OCI-LY1 (cell line): ENCODE data around the gene RCAN2.

Experiments used
- H2AFZ ChIP-seq: fragments of 200-600 bp; sonication (generic), shearing (Covaris generic); 2 replicates; pipeline ENCODE4 v1.6.0; 2014; ENCODE audit warnings: antibody characterized with exemption, mild to moderate bottlenecking, low read length
- H3F3A ChIP-seq: fragments of 200-600 bp; sonication (generic), shearing (Covaris generic); 2 replicates; pipeline ENCODE4 v1.6.0; 2014; ENCODE audit warnings: mild to moderate bottlenecking, antibody characterized with exemption, low read length, moderate library complexity; ENCODE audit not compliant: insufficient read depth
- H3K27ac ChIP-seq: fragments of 200-600 bp; sonication (generic); 2 replicates; pipeline ENCODE4 v1.5.1; 2014; ENCODE audit warnings: low read length, mixed run types, mild to moderate bottlenecking, low read depth; ENCODE audit not compliant: poor library complexity, severe bottlenecking
- H3K27me3 ChIP-seq: fragments of 200-600 bp; sonication (generic); 2 replicates; pipeline ENCODE4 v1.6.0; 2014; ENCODE audit warnings: antibody characterized with exemption, mild to moderate bottlenecking, low read length, moderate library complexity; ENCODE audit not compliant: insufficient read depth
- H3K36me3 ChIP-seq: fragments of 200-600 bp; sonication (generic); 2 replicates; pipeline ENCODE4 v1.6.1; 2014; ENCODE audit warnings: mild to moderate bottlenecking, antibody characterized with exemption, low read length, moderate library complexity, mixed read lengths; ENCODE audit not compliant: insufficient read depth
- H3K4me1 ChIP-seq: fragments of 200-600 bp; sonication (generic); 2 replicates; pipeline ENCODE4 v1.5.1; 2014; ENCODE audit warnings: mild to moderate bottlenecking, low read length, moderate library complexity; ENCODE audit not compliant: insufficient read depth, severe bottlenecking
- H3K4me2 ChIP-seq: fragments of 200-600 bp; sonication (generic), shearing (Covaris generic); 2 replicates; pipeline ENCODE4 v1.6.1; 2014; ENCODE audit warnings: low read length
- H3K4me3 ChIP-seq: fragments of 200-600 bp; sonication (generic); 2 replicates; pipeline ENCODE4 v1.5.1; 2014; ENCODE audit warnings: low read length, low read depth, mild to moderate bottlenecking, mixed read lengths; ENCODE audit not compliant: poor library complexity, severe bottlenecking
- H3K79me2 ChIP-seq: fragments of 200-600 bp; shearing (Covaris generic); 2 replicates; pipeline ENCODE4 v1.6.1; 2016; ENCODE audit warnings: mixed run types, low read length, mixed read lengths; ENCODE audit not compliant: insufficient read depth
- H3K9ac ChIP-seq: fragments of 200-600 bp; sonication (generic), shearing (Covaris generic); 2 replicates; pipeline ENCODE4 v1.6.1; 2014; ENCODE audit warnings: mild to moderate bottlenecking, low read length, mixed read lengths
- H3K9me2 ChIP-seq: fragments of 200-600 bp; sonication (generic), shearing (Covaris generic); 2 replicates; pipeline ENCODE4 v1.6.1; 2014; ENCODE audit warnings: low read depth, mild to moderate bottlenecking, low read length, mixed read lengths
- H3K9me3 ChIP-seq: fragments of 200-600 bp; shearing (Covaris generic); 2 replicates; pipeline ENCODE4 v1.6.1; 2014; ENCODE audit warnings: low read length, mixed read lengths
- H4K20me1 ChIP-seq: fragments of 200-600 bp; sonication (generic), shearing (Covaris generic); 2 replicates; pipeline ENCODE4 v1.6.0; 2016; ENCODE audit warnings: mild to moderate bottlenecking, low read length; ENCODE audit not compliant: insufficient read depth
- EZH2 ChIP-seq: fragments of 200-600 bp; sonication (generic), shearing (Covaris generic); IDR thresholded peaks from 2 replicates; pipeline ENCODE4 v1.8.0; 2017; ENCODE audit warnings: borderline replicate concordance, mixed run types, mild to moderate bottlenecking, antibody characterized with exemption, low read length, moderate library complexity, mixed read lengths
- TF ChIP-seq, protein P1 (sequence below): fragments of 200-600 bp; sonication (generic), shearing (Covaris generic); IDR thresholded peaks from 2 replicates; pipeline ENCODE4 v1.5.1; 2017; ENCODE audit warnings: mild to moderate bottlenecking, antibody characterized with exemption, low read length, moderate library complexity, mixed read lengths

The RCAN2 gene

DNA sequence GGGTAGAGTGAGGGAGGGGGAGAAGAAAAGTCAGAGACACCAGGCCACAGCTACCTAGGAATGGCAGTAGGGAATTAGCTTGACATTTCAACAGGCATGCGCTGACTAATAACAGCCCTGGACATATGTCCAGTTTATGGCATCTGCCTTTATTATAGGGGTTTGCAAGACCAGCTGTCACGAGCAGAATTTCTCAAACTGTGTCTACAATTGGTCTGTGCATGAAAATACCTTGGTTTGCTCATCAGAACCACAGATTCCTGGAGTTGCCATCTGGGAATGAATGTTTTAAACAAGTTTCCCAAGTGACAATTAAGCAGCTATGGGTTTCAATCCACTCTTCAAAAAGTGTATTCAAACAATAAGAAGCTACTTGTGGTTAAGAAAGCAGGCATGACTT is 210.1 kb downstream of the RCAN2 start:
- no peaks in the 10 kb centered on the region for H3K4me1 ChIP-seq
- no peaks in the 10 kb centered on the region for H3K36me3 ChIP-seq
- no peak overlapping the region for H3K27ac ChIP-seq
- H2AFZ ChIP-seq, result no peak overlapping the region
- no peak overlapping the region for H3K4me3 ChIP-seq
- no peaks in the 10 kb centered on the region for H3K9me3 ChIP-seq
- H4K20me1 ChIP-seq, result no peaks in the 10 kb centered on the region
- no peak overlapping the region for H3K9ac ChIP-seq
- H3K27me3 ChIP-seq, result no peaks in the 10 kb centered on the region
- no peak for TF ChIP-seq EZH2
- TF ChIP-seq, protein P1, sequence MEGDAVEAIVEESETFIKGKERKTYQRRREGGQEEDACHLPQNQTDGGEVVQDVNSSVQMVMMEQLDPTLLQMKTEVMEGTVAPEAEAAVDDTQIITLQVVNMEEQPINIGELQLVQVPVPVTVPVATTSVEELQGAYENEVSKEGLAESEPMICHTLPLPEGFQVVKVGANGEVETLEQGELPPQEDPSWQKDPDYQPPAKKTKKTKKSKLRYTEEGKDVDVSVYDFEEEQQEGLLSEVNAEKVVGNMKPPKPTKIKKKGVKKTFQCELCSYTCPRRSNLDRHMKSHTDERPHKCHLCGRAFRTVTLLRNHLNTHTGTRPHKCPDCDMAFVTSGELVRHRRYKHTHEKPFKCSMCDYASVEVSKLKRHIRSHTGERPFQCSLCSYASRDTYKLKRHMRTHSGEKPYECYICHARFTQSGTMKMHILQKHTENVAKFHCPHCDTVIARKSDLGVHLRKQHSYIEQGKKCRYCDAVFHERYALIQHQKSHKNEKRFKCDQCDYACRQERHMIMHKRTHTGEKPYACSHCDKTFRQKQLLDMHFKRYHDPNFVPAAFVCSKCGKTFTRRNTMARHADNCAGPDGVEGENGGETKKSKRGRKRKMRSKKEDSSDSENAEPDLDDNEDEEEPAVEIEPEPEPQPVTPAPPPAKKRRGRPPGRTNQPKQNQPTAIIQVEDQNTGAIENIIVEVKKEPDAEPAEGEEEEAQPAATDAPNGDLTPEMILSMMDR, result no peak
- H3K9me2 ChIP-seq, result no peaks in the 10 kb centered on the region
- H3K4me2 ChIP-seq, result no peak overlapping the region
- no peaks in the 10 kb centered on the region for H3K79me2 ChIP-seq
- no peaks in the 10 kb centered on the region for H3F3A ChIP-seq

DNA sequence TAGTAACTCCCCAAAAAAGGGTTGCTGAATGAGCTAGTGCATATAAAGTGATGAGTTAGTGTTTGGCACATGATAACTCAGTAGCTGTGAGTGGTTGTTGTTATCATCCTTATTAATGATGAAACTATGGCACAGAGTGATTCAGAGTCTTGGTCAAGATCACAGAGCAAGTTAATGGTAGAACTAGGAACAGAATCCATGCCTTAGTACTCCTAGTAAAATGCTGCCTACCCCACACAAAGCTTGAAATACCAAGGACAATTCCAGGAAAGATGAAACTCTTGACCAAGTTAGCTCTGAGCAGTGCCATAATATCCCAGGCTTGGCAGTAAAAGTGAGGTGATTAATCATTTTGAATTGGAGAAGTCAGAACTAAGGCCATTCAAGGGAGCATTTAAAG is 211.4 kb downstream of the RCAN2 start:
- TF ChIP-seq, protein P1, result no peak
- TF ChIP-seq EZH2, result no peak
- H3K79me2 ChIP-seq, result no peaks in the 10 kb centered on the region
- no peaks in the 10 kb centered on the region for H3F3A ChIP-seq
- no peaks in the 10 kb centered on the region for H3K36me3 ChIP-seq
- H3K9me3 ChIP-seq, result no peaks in the 10 kb centered on the region
- H3K4me2 ChIP-seq, result no peak overlapping the region
- H4K20me1 ChIP-seq, result no peaks in the 10 kb centered on the region
- H3K4me1 ChIP-seq, result no peaks in the 10 kb centered on the region
- H3K27me3 ChIP-seq, result no peaks in the 10 kb centered on the region
- no peak overlapping the region for H3K27ac ChIP-seq
- no peak overlapping the region for H3K9ac ChIP-seq
- no peaks in the 10 kb centered on the region for H3K9me2 ChIP-seq
- no peak overlapping the region for H3K4me3 ChIP-seq
- no peak overlapping the region for H2AFZ ChIP-seq

DNA sequence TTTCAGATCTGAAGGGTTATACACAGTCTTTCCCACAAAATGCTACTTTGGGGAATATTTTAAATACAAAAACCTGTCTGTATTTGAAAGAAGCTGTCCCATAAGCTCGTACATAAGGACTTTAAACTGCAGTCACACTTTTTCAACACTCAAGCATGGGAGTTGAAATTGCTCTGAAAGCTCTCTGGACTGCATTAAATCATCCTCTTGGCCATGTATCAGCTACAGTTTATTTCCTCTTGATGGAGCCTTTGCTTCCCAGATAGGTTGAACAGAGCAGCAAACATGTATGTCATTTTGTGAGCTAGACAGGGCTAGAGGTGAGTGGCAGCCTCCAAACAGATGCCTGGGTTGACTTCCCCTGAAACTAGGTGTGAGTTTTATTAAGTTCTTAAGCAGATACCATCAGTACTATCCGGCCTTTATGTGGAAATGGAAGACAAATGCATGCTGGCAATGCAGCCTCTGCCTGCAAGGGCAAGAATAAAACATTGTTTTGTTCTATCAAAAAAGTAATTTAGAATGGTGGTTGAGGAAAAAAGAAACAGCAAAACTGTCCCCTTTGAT is 214.6 kb downstream of the RCAN2 start:
- Histone ChIP-seq H3K4me2 (no peak overlapping the region), H3K36me3 (no peaks in the 10 kb centered on the region), H3K4me3 (no peak overlapping the region), H3K27me3 (no peaks in the 10 kb centered on the region), H3K9me3 (no peaks in the 10 kb centered on the region), H4K20me1 (no peaks in the 10 kb centered on the region), H3K9ac (no peak overlapping the region), H2AFZ (no peak overlapping the region), H3K4me1 (no peaks in the 10 kb centered on the region), H3K79me2 (no peaks in the 10 kb centered on the region), H3K27ac (no peak overlapping the region), H3F3A (no peaks in the 10 kb centered on the region), H3K9me2 (no peaks in the 10 kb centered on the region)
- TF ChIP-seq EZH2, result no peak
- TF ChIP-seq, protein P1, result no peak
